Natural killer cell treated with Interleukin-12 subunit alpha and Interleukin-12 subunit beta and Interleukin-15 and Interleukin-18, amount 100 ng/mL, for 72 hours (primary cell): ENCODE measurements around the gene YPEL4. TPM values are rescaled to one million over a fixed set of nuclear protein-coding genes. Genes with fewer than 3 reads are reported as not detected.

Experiments used
- ATAC-seq, 2 donors: fragments of 150-1000 bp; cut with Tn5 transposase in 1 of 2; sonication (Bioruptor Pico), chemical (Tn5 transposase) in 1 of 2; 2 replicates each; pipeline ENCODE4 v1.10.0; 2021
- DNase-seq: peaks from one replicate; pipeline ENCODE4 v3.0.0; 2022; ENCODE audit warnings: low spot score
- H3K27ac Mint-ChIP-seq, 2 donors: 1 replicate in 1 of 2; 2 replicates in 1 of 2; pipeline ENCODE4 v1.8.0; 2022; ENCODE audit warnings: mixed read lengths in 2 of 2, mild to moderate bottlenecking in 1 of 2, moderate library complexity in 1 of 2
- H3K27me3 Mint-ChIP-seq, 2 donors: 1 replicate in 1 of 2; 2 replicates in 1 of 2; pipeline ENCODE4 v1.8.0; 2022; ENCODE audit warnings: mixed read lengths in 2 of 2
- H3K36me3 Mint-ChIP-seq: one replicate; pipeline ENCODE4 v1.8.0; 2022; ENCODE audit warnings: mixed read lengths
- H3K4me1 Mint-ChIP-seq, 2 donors: 1 replicate in 1 of 2; 2 replicates in 1 of 2; pipeline ENCODE4 v1.8.0; 2022; ENCODE audit warnings: low read depth in 2 of 2, mixed read lengths in 2 of 2, mild to moderate bottlenecking in 1 of 2
- H3K4me3 Mint-ChIP-seq: one replicate; pipeline ENCODE4 v1.8.0; 2022; ENCODE audit warnings: mixed read lengths
- H3K9me3 Mint-ChIP-seq: 2 replicates; pipeline ENCODE4 v1.8.0; 2022; ENCODE audit warnings: mixed read lengths
- total RNA-seq, 2 donors: library from RNA; stranded (reverse); gene quantifications; one replicate each; pipeline ENCODE4 v1.2.3, GENCODE V29; 2022

YPEL4 gene
- total RNA-seq, 2 donors from 2014 or later, result not detected

- ATAC-seq (no peak), DNase-seq (no peak)
- no peak overlapping the region for H3K4me3 Mint-ChIP-seq
- H3K9me3 Mint-ChIP-seq, result no peaks in the 10 kb centered on the region
- H3K27ac Mint-ChIP-seq, result no peak overlapping the region
- peaks cover 38 to 42% of the 10 kb centered on the region in 2 donors for H3K27me3 Mint-ChIP-seq
- no peaks in the 10 kb centered on the region for H3K36me3 Mint-ChIP-seq
- H3K4me1 Mint-ChIP-seq, result peaks cover 24 to 41% of the 10 kb centered on the region in 2 donors
These were observed 3.4 kb downstream of the YPEL4 start for GRCh38 chr11:57646194-57646798.

GRCh38 chr11:57645689-57646085 lies 4.0 kb downstream of the YPEL4 start:
- no peaks in the 10 kb centered on the region for H3K36me3 Mint-ChIP-seq
- H3K4me3 Mint-ChIP-seq, result no peak overlapping the region
- H3K27ac Mint-ChIP-seq, result no peak overlapping the region
- H3K4me1 Mint-ChIP-seq, result peaks cover 24 to 41% of the 10 kb centered on the region in 2 donors
- DNase-seq, result no peak
- no peak for ATAC-seq
- peaks cover 38 to 42% of the 10 kb centered on the region in 2 donors for H3K27me3 Mint-ChIP-seq
- no peaks in the 10 kb centered on the region for H3K9me3 Mint-ChIP-seq

DNA sequence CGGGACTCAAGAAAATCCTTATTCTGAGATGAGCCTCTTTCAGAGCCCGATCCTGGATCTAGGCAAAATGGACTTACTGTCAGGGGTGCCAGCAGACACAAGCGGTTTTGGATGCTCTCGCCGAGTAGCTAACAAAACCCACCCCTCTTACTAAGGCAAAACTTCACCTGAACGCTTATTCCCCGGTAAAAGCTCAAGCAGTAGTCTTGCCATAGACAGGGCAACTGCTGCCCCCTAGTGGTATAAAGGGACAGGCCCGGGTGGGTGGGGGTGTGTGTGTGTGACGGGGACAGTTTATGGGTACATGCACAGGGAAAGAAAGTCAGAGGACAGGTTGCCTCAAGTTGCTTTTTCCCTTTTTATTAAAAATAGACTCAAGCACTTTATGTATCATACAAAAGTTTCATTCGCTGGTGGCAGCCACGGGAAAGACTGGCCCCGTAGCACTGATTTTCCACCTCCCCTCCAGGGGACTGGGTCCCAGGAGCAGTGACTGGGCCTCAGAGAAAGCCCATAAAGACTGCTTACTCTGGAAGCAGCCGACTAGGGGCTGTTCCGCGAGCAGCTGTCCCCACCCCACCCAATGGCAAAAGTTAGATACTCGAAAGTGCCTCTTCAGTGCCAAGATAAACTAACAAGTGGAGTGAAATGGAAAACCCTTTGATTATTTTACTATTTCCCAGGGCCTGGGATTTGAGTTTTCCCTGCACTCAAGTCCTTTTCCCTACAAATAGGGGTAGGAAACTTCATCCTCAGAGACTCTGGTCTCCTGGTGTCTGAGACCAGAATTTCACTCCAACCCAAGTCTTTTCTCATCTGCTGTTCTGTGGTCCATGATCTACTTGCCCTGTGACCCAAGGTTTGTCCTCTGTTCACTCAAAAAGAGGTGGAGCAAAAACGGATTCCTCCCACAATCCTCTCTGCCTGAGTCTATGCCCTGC lies 4.7 kb downstream of the YPEL4 start:
- Mint-ChIP-seq H3K4me1 (peaks cover 22 to 37% of the 10 kb centered on the region in 2 donors), H3K36me3 (no peaks in the 10 kb centered on the region), H3K4me3 (no peak overlapping the region), H3K9me3 (no peaks in the 10 kb centered on the region), H3K27me3 (peaks cover 38 to 42% of the 10 kb centered on the region in 2 donors), H3K27ac (no peak overlapping the region)
- ATAC-seq (peak; percentile 79 to 85), DNase-seq (peak; percentile 81)

GRCh38 chr11:57643802-57644201 lies 5.9 kb downstream of the YPEL4 start:
- no peak overlapping the region for H3K4me3 Mint-ChIP-seq
- H3K4me1 Mint-ChIP-seq, result peaks cover 13 to 29% of the 10 kb centered on the region in 2 donors
- peaks cover 35 to 39% of the 10 kb centered on the region in 2 donors for H3K27me3 Mint-ChIP-seq
- ATAC-seq (no peak), DNase-seq (no peak)
- H3K27ac Mint-ChIP-seq, result no peak overlapping the region
- no peaks in the 10 kb centered on the region for H3K36me3 Mint-ChIP-seq
- no peaks in the 10 kb centered on the region for H3K9me3 Mint-ChIP-seq

GRCh38 chr11:57641011-57641807 lies 8.5 kb downstream of the YPEL4 start:
- Mint-ChIP-seq H3K36me3 (no peaks in the 10 kb centered on the region), H3K27me3 (peaks cover 20 to 29% of the 10 kb centered on the region in 2 donors), H3K27ac (no peak overlapping the region), H3K9me3 (no peaks in the 10 kb centered on the region), H3K4me3 (no peak overlapping the region), H3K4me1 (peaks cover 18 to 22% of the 10 kb centered on the region in 2 donors)
- no peak for ATAC-seq
- DNase-seq, result no peak

DNA sequence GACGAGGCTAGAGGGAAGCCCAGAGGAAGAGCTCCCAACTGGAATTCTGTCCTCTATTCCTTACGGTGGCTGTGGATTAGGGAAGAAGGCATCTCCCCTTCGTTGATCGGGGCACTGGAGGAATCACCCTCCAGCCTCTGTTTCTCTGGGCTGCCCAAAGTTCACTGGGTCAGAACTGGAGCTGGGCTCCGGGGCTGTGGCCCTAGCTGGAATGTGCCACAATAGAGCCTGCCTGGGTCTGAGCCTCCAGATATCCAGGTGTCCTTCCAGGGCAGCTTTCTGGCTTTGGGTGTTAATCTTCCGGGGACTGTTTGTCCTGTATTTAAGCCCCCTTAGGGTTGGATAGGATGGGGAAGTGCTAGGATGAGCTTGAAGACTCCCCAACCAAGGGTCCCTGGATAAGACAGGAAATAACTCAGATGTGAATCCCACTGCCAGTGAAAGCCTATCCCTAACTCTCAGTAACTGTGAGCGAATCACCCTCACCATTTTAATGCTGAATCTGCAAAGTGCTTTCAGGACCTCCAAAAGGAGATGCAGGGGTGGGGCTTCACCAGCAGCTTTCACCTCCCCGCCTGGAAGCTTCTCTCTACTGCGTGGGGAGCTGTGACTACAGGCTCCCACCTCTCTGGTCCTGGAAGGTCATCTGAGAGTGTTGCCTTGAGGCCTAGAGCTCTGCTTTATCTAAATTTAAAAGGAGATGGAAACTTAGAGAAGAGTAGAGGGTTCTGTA lies 9.5 kb downstream of the YPEL4 start:
- Mint-ChIP-seq H3K4me1 (peaks cover 14 to 19% of the 10 kb centered on the region in 2 donors), H3K9me3 (no peaks in the 10 kb centered on the region), H3K4me3 (no peak overlapping the region), H3K36me3 (no peaks in the 10 kb centered on the region), H3K27ac (no peak overlapping the region), H3K27me3 (peaks cover 14 to 23% of the 10 kb centered on the region in 2 donors)
- no peak for ATAC-seq
- DNase-seq, result no peak

GRCh38 chr11:57639321-57640067 lies 10.2 kb downstream of the YPEL4 start:
- ATAC-seq (no peak), DNase-seq (no peak)
- peaks cover 20 to 28% of the 10 kb centered on the region in 2 donors for H3K27me3 Mint-ChIP-seq
- no peak overlapping the region for H3K27ac Mint-ChIP-seq
- peak overlapping the region; percentile 85 for H3K4me3 Mint-ChIP-seq
- no peaks in the 10 kb centered on the region for H3K36me3 Mint-ChIP-seq
- peaks cover 14 to 15% of the 10 kb centered on the region in 2 donors for H3K4me1 Mint-ChIP-seq
- H3K9me3 Mint-ChIP-seq, result no peaks in the 10 kb centered on the region

DNA sequence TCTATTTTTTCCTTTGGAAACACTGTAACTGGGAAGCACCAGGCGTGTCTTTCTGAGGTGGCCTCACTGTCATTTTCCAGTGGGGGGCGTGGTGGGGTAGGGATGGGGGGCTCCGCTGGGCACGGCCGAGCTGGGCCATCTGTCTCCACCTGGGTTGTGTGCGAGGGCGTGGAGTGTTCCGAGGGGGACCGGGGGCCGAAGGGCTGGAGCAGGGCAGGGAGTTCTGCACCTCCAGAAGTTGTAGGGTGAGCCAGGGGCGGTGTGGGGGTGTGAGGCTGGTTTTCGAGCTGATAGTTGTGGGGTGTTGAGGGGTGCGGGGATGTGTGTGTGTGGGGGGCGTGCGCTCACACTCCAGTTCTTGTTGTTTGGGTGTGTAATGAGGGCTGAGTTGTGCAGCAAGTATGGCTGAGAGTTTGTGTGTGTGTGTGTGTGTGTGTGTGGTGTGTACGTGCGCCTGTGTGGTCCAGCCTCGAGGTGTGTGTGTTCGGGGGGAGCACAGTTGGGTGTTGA lies 10.8 kb downstream of the YPEL4 start:
- Mint-ChIP-seq H3K4me3 (peak overlapping the region; percentile 85), H3K4me1 (peaks cover 14 to 15% of the 10 kb centered on the region in 2 donors), H3K9me3 (no peaks in the 10 kb centered on the region), H3K27me3 (peaks cover 24 to 31% of the 10 kb centered on the region in 2 donors), H3K27ac (peak overlapping the region in 1 of 2 donors; percentile 76), H3K36me3 (no peaks in the 10 kb centered on the region)
- DNase-seq (no peak), ATAC-seq (peak; percentile 25 to 45)

DNA sequence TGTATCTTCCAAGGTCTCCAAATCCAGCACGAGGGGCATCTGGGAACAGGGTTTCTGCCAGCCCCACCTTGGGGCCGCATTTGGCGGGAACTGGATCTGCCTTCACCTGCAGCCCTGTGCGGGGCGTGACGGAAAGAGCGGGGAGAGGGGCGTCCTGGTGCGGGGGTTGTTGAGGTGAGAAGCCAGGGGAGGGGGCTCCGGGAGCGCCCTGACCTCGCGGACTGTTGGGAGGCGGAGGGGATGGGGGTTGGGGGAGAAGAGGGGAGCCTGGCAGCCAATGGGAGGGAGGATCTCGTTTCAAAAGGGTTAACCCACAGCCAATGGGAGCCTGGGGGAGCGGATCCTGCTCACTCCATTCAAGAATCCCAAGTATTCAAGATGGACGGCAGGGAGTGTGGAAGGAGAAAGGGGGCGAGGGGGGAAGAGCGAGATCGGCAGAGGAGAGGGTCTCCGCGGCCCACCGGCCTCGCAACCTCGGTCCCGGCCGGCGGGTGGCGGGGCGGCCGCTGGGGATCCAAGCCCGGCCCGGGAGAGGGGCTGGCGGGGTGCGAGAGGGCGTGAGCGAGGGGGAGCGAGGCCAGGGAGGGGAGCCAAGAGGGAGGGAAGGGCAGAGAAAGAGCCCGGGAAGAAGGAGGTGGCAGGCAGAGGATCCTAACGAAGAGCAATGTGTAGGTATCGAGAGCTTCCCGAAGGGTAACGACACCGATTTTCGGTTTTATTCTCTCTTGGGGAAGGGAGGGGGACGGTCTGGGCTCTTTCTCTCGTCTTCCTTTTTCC lies 11.5 kb downstream of the YPEL4 start:
- peak; percentile 41 to 50 for ATAC-seq
- no peak for DNase-seq

GRCh38 chr11:57637626-57638004 lies 12.1 kb downstream of the YPEL4 start:
- H3K4me1 Mint-ChIP-seq, result peaks cover 14 to 15% of the 10 kb centered on the region in 2 donors
- peak overlapping the region; percentile 85 for H3K4me3 Mint-ChIP-seq
- peaks cover 17 to 23% of the 10 kb centered on the region in 2 donors for H3K27me3 Mint-ChIP-seq
- no peaks in the 10 kb centered on the region for H3K36me3 Mint-ChIP-seq
- ATAC-seq (no peak), DNase-seq (no peak)
- no peaks in the 10 kb centered on the region for H3K9me3 Mint-ChIP-seq
- peak overlapping the region in 1 of 2 donors; percentile 76 for H3K27ac Mint-ChIP-seq

More for the DNA sequence above, 11.5 kb downstream of the YPEL4 start:
- peak overlapping the region; percentile 85 for H3K4me3 Mint-ChIP-seq
- H3K27ac Mint-ChIP-seq, result peak overlapping the region in 1 of 2 donors; percentile 76
- no peaks in the 10 kb centered on the region for H3K9me3 Mint-ChIP-seq
- no peaks in the 10 kb centered on the region for H3K36me3 Mint-ChIP-seq
- peaks cover 14 to 15% of the 10 kb centered on the region in 2 donors for H3K4me1 Mint-ChIP-seq
- peaks cover 17 to 24% of the 10 kb centered on the region in 2 donors for H3K27me3 Mint-ChIP-seq

GRCh38 chr11:57635246-57635645 lies 14.5 kb downstream of the YPEL4 start:
- DNase-seq (no peak), ATAC-seq (no peak)
- Mint-ChIP-seq H3K4me3 (no peak overlapping the region), H3K36me3 (no peaks in the 10 kb centered on the region), H3K9me3 (no peaks in the 10 kb centered on the region), H3K4me1 (peaks cover 14 to 15% of the 10 kb centered on the region in 2 donors), H3K27ac (no peak overlapping the region), H3K27me3 (peaks cover 30% of the 10 kb centered on the region in 2 donors)

- ATAC-seq (no peak), DNase-seq (no peak)
- Mint-ChIP-seq H3K36me3 (no peaks in the 10 kb centered on the region), H3K27ac (no peak overlapping the region), H3K4me3 (no peak overlapping the region), H3K27me3 (peaks cover 31% of the 10 kb centered on the region in 2 donors), H3K4me1 (peaks cover 14 to 15% of the 10 kb centered on the region in 2 donors), H3K9me3 (no peaks in the 10 kb centered on the region)
These were observed 15.4 kb downstream of the YPEL4 start for GRCh38 chr11:57634311-57634710.
